ENCODE results near the gene VIPR1.

GRCh38 chr3:42500909-42501308, 1.5 kb upstream of the VIPR1 start:
- no peak for TF ChIP-seq POLR2A (IDR thresholded peaks at IDR 0.05)
- TF ChIP-seq, protein P1, sequence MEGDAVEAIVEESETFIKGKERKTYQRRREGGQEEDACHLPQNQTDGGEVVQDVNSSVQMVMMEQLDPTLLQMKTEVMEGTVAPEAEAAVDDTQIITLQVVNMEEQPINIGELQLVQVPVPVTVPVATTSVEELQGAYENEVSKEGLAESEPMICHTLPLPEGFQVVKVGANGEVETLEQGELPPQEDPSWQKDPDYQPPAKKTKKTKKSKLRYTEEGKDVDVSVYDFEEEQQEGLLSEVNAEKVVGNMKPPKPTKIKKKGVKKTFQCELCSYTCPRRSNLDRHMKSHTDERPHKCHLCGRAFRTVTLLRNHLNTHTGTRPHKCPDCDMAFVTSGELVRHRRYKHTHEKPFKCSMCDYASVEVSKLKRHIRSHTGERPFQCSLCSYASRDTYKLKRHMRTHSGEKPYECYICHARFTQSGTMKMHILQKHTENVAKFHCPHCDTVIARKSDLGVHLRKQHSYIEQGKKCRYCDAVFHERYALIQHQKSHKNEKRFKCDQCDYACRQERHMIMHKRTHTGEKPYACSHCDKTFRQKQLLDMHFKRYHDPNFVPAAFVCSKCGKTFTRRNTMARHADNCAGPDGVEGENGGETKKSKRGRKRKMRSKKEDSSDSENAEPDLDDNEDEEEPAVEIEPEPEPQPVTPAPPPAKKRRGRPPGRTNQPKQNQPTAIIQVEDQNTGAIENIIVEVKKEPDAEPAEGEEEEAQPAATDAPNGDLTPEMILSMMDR (IDR thresholded peaks at IDR 0.05): no peak

Measured in sigmoid colon (tissue), 3 donors.